Posterior vena cava (tissue), 2 donors: ENCODE measurements around the gene PRDM5. TPM values are rescaled to one million over a fixed set of nuclear protein-coding genes. Genes with fewer than 3 reads are reported as not detected.

ENCODE experiments used
- DNase-seq: peaks from one replicate; pipeline ENCODE4 v3.0.0-alpha.2; 2020; ENCODE audit warnings: low spot score
- intact Hi-C, 2 donors: fragments of 100-400 bp; cut with DNase I; formaldehyde crosslinking; loops; one replicate each; pipeline versions ENCODE4 v1.14.1 to v1.14.2; 2022 to 2023
- total RNA-seq, 2 donors: library from RNA; stranded (reverse); fragmentation: NEBNext Ultra II Directional; extraction: Animal tissue kit (Norgen Biotek cat#: 25700); gene quantifications; one replicate each; pipeline ENCODE4 v1.2.1, GENCODE V29; 2021
- donor health status: DM: yes; HTN: yes; CAD: no.
- donor health status: DM: yes; HTN: yes; CAD: no.

PRDM5 gene
- total RNA-seq, 2 donors from 2014 or later = 16.3 to 19.4 TPM

DNA sequence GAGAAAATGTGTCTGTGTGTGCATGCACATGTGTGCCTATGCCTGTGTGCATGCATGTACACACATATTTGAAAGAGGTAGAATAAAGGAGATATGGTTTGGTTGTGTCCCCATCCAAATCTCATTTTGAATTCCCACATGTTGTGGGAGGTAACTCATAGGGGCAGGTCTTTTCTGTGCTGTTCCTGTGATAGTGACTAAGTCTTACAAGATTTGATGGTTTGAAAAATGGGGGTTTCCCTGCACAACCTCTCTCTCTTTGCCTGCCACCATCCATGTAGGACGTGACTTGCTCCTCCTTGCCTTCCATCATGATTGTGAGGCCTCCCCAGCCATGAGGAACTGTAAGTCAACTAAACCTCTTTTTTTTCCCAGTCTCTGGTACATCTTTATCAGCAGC, 87.2 kb downstream of the PRDM5 start:
- intact Hi-C loops = no loop called here
- DNase-seq = no peak

- intact Hi-C loops = no loop called here
- peak; percentile 66 for DNase-seq
Observed at GRCh38 chr4:120830204-120830603, 92.3 kb downstream of the PRDM5 start.

DNA sequence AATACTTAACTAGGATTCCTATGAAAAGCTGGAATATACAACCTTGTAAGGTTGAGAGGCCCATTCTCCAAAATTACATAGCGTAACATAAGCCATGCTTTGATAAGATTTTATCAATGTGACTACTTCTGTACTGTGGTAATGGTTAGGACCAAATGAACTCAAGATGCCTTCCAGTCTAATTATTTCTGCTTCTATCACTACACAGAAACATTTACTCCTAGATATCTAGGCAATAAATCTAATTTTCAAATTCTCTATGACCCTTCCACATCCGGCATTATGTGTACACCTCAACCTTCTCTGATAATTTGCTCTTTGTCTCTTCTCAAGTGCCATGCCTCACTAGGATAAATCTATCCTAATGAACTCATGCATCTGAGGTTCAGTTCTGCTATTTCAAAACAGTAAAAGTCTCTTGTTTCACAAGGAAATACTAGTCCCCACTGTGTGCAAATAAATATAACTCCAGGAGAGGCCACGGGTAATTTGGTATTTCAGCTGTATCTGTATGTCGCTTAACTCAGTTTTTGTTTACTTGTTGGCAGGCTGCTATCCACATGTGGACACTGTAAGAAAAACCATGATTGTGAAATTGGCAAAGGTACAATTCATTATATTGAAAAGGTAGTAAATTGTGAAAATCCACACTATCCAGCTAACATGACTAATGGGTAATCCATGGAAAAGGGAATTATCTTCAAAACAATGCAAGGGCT, 93.3 kb downstream of the PRDM5 start:
- intact Hi-C loops = no loop called here
- DNase-seq = no peak

- DNase-seq = no peak
- intact Hi-C loops = no loop called here
Observed at GRCh38 chr4:120826853-120827252, 95.7 kb downstream of the PRDM5 start.

DNA sequence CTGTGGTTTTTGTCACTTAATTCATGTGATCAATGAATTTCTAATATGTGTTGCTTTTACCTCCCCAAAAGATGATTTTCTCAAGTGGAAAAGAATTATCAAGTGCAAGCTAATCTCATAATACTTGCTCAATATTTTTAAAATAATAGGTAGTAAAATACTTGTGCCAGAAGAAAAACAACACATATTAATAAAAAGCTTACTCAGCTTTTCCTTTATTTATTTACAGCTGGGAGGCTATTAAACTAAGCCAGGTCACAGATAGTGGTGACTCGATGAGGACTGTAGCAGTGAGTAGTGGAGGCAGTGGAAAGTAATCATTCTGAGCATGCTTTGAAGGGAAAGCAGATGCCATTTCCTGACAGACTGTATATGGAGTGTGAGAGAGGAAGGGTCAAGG, 96.1 kb downstream of the PRDM5 start:
- no peak for DNase-seq
- intact Hi-C loops = no loop called here

- DNase-seq = no peak
- intact Hi-C loops = no loop called here
Observed at GRCh38 chr4:120824946-120825345, 97.6 kb downstream of the PRDM5 start.

DNA sequence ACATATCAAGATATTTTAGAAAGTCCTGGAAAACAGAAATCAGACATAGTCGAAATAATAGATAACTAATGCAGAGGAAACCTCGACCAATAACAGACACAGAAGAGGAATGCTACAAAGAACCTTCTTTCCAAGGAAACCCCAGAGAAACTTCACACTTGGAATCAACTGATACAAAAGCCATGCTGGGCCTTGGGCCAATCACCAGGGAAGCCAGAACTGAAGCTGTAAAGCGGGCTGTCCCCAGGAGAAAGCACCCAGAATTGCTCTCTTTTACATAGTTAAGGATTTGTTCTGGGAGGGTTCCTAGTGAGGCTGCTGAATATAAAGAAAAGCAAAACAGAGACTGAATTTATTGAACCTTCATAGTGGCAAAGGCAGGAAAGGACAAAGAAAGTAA, 100.5 kb downstream of the PRDM5 start:
- intact Hi-C loops = no loop called here
- no peak for DNase-seq

- intact Hi-C loops = no loop called here
- DNase-seq = no peak
Observed at GRCh38 chr4:120821029-120821428, 101.5 kb downstream of the PRDM5 start.

- intact Hi-C loops = no loop called here
- no peak for DNase-seq
Observed at GRCh38 chr4:120819805-120820437, 102.6 kb downstream of the PRDM5 start.

- DNase-seq = no peak
- intact Hi-C loops = no loop called here
Observed at GRCh38 chr4:120816296-120816965, 106.1 kb downstream of the PRDM5 start.

DNA sequence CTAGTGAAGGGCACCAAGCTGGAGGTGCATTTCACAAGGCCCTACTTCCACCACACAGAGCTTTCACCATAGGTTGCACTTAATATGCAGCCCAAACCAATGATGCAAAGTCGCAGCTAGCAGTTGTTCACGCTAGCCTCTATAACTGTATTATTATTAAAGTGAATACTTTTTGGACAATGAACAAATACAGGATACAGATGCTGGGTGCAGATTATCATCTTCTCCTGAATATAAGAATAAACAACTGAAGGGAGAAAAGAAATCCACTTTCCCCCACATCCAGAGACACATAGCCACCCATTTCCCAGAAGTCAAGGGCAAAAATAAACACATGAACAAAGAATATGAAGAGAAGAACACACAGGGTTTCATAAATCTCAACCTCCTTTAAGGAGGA, 107.2 kb downstream of the PRDM5 start:
- intact Hi-C loops = no loop called here
- DNase-seq = no peak

DNA sequence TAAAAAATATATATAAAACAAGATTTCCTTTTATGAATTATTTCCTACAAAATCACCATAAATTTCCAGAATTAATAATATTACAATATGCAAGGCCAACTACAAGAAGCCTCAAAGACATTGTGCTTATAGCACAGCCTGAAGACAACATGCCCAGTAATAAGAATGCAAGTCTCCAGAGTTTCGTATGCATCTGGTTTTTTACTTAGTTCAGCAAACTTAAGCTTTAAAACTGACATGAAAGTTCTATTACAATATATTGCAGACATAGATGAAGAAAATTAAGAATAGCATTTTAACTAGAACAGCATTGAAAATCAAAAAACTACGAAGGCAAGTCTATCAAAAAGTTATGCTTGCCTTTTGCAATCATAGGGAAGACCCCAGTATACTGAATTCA, 107.6 kb downstream of the PRDM5 start:
- intact Hi-C loops = no loop called here
- no peak for DNase-seq

GRCh38 chr4:120812216-120812615, 110.3 kb downstream of the PRDM5 start:
- intact Hi-C loops = no loop called here
- DNase-seq = no peak

- no peak for DNase-seq
Observed at GRCh38 chr4:120809518-120809917, 113.0 kb downstream of the PRDM5 start.

DNA sequence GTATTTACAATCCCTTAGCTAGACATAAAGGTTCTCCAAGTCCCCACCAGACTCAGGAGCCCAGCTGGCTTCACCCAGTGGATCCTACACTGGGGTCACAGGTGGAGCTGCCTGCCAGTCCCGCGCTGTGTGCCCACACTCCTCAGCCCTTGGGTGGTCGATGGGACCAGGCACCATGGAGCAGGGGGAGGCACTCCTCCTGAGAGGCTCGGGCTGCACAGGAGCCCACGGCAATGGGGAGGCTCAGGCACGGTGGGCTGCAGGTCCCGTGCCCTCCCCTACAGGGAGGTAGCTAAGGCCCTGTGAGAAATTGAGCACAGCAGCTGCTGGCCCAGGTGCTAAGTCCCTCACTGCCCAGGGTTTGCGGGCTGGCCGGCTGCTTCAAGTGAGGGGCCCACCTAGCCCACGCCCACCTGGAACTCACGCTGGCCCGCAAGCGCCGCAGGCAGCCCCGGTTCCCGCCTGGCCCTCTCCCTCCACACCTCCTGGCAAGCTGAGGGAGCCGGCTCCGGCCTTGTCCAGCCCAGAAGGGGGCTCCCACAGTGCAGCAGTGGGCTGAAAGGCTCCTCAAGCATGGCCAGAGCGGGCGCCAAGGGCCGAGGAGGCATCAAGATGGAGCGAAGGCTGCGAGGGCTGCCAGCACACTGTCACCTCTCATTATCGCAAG, 113.9 kb downstream of the PRDM5 start:
- intact Hi-C loops = loop anchor here in 1 of 2 donors (5.0 kb wide), 1 partner anchor 456 kb away; no protein-coding TSS in a partner anchor
- peak; percentile 68 for DNase-seq

More at GRCh38 chr4:120809518-120809917, 113.0 kb downstream of the PRDM5 start:
- intact Hi-C loops = loop anchor here in 1 of 2 donors (5.0 kb wide), 1 partner anchor 457 kb away; no protein-coding TSS in a partner anchor

DNA sequence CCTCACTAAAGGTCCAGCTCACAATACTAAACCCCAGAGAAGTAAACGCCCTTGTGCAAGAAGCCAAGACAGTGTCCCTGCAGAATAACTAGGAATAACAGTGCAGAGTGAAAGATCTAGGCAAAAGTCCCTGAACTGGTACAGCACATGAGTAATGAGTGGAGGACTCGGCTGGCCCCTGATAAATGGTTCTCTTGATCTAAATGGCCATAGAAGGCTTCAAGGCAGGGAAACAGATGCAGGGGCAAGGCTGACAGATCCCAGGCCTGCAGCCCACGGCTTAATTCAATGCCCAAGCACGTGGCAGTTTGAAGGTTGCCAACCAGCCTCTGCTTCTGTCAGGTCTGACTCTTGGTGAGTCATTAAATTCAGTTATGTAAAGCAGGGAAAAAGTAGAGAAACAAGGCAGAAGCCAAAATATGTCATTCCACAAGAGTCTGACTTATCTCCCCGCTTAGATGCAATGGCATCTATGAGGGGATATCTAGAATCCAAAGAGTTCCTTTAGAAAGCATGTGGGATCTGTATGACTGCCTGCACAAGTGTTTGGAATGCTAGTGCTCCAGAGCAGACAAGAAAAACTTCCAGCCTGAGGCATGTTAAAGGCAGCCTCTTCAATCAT, 121.3 kb downstream of the PRDM5 start:
- intact Hi-C loops = no loop called here
- DNase-seq = peak; percentile 76

- no peak for DNase-seq
- intact Hi-C loops = no loop called here
Observed at GRCh38 chr4:120798570-120798969, 124.0 kb downstream of the PRDM5 start.

DNA sequence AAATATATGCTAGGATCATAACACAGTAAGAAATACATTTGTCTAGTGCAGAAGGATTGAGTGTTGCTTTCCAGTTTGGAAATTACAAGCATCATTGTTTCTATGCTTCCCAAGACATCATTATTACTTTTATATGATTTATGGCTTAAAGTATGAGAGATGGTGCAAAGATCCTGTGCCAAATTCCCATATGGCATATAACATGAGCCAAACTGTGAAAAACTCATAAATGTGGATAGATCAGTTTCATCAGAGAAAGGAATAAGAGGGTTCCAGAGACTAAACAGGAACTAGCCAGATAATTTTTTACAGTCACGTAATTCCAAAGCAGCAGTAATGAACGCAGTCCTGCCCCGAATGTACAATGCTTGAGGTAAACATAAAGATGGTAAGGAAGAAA, 126.3 kb downstream of the PRDM5 start:
- DNase-seq = no peak
- intact Hi-C loops = no loop called here

DNA sequence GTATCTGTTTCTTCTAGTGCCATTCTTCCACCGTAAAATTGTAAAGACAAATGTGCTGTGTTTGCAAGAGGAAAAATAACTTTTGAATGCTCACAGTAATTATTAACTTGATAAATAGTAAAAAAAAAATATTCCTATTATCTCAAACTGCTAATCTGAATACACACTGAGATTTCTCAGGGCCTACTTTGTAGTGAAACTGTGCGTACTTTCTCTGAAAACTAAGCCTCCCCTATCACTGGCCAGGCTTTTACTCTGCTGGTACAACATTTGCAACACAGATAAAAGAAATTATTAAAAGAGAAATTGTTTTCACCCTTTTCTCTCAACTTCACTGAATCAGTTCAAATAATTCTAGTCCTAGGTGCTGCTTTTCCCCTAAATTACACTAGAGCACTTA, 137.3 kb downstream of the PRDM5 start:
- intact Hi-C loops = no loop called here
- no peak for DNase-seq

- intact Hi-C loops = no loop called here
- no peak for DNase-seq
Observed at GRCh38 chr4:120777459-120777858, 145.1 kb downstream of the PRDM5 start.
